Fibroblast of pulmonary artery (primary cell): ENCODE results near the gene OTC.
A peak's percentile ranks its signal among the peaks of the same experiment; 100 is the strongest.

Experiments used
- DNase-seq: peaks from one replicate; pipeline ENCODE4 v3.0.0-alpha.2; 2010; ENCODE audit warnings: low read depth
- H3K4me3 ChIP-seq: replicated peaks from 2 replicates; pipeline ENCODE4 v1.5.1; 2011; ENCODE audit warnings: low read depth, mild to moderate bottlenecking, control low read depth, low read length, moderate library complexity
- TF ChIP-seq, protein P1 (sequence below): IDR thresholded peaks from 2 replicates; pipeline ENCODE4 v1.5.1; 2011; ENCODE audit warnings: mild to moderate bottlenecking, control low read depth, low read length, inconsistent platforms; ENCODE audit errors: missing control alignments

OTC gene

DNA sequence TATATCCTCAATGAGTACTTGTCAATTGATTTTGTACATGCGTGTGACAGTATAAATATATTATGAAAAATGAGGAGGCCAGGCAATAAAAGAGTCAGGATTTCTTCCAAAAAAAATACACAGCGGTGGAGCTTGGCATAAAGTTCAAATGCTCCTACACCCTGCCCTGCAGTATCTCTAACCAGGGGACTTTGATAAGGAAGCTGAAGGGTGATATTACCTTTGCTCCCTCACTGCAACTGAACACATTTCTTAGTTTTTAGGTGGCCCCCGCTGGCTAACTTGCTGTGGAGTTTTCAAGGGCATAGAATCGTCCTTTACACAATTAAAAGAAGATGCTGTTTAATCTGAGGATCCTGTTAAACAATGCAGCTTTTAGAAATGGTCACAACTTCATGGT lies at the start of gene OTC:
TSS of gene OTC (plus strand) at position 243 of the 400 bp plus-strand sequence. CDS start at position 336, 93 bp downstream.
- no peak within 1 kb of the TSS for H3K4me3 ChIP-seq
- DNase-seq = no peak
- TF ChIP-seq, protein P1, sequence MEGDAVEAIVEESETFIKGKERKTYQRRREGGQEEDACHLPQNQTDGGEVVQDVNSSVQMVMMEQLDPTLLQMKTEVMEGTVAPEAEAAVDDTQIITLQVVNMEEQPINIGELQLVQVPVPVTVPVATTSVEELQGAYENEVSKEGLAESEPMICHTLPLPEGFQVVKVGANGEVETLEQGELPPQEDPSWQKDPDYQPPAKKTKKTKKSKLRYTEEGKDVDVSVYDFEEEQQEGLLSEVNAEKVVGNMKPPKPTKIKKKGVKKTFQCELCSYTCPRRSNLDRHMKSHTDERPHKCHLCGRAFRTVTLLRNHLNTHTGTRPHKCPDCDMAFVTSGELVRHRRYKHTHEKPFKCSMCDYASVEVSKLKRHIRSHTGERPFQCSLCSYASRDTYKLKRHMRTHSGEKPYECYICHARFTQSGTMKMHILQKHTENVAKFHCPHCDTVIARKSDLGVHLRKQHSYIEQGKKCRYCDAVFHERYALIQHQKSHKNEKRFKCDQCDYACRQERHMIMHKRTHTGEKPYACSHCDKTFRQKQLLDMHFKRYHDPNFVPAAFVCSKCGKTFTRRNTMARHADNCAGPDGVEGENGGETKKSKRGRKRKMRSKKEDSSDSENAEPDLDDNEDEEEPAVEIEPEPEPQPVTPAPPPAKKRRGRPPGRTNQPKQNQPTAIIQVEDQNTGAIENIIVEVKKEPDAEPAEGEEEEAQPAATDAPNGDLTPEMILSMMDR = no peak

DNA sequence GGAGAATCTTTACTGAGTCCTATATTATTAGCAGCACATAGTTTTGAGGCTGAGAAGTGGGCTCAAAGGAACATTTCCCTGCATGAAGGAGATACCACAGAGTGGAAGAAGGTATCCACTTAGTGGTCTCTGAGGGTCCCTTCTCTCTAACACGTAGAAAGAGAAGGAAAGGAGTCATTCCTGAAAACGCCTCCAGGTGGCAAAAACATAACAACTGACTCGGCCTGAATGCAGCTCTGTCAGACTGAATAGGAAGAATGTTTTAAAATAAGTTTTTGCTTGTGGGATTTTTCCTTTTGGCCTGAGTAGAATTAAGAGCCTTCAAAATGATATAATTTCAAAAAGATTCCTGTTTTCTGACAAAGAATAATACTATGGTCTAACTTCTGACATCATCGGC lies 48.4 kb upstream of the OTC start:
- TF ChIP-seq, protein P1 = peak; percentile 50
- H3K4me3 ChIP-seq = no peak overlapping the region
- DNase-seq = peak; percentile 61

DNA sequence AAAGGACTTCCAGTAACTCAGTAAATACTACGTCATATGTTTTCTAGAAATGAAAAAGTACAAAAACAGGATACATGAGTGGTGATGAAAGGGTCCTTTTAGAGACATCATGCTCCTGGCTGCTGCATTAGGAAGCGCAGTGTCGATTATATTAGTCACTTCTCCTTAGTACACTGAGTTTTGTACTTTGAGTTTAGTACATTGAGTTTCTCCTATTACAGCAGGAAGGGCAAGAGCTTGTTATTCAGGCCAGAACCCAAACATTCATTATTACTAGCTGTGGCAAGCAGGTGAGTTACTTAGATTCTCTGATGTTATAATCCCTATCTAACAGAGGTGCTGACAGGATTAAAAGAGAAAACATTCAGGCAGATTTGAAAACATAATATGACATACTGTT lies 46.4 kb upstream of the OTC start:
- no peak overlapping the region for H3K4me3 ChIP-seq
- peak; percentile 91 for DNase-seq
- TF ChIP-seq, protein P1 = peak; percentile 25

DNA sequence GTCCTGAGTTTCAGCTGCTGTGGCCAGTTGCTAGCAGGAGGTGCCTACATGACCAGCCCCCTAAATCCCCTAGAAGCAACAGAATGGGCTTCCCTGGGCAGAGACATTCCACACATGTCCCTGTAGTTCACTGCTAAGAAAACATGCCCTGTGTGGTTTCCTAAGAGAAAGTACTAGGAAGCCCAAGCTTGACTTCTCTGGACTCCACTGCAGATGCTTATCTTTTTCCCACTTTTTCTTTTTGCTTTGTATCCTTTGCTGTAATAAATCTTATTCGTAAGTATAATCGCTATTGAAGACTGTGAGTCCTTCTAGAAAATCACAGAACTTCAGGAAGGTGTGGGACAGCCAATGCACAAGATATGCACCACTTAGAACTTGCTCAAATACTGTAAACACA lies 40.7 kb upstream of the OTC start:
- TF ChIP-seq, protein P1 = no peak
- DNase-seq = no peak
- no peak overlapping the region for H3K4me3 ChIP-seq

DNA sequence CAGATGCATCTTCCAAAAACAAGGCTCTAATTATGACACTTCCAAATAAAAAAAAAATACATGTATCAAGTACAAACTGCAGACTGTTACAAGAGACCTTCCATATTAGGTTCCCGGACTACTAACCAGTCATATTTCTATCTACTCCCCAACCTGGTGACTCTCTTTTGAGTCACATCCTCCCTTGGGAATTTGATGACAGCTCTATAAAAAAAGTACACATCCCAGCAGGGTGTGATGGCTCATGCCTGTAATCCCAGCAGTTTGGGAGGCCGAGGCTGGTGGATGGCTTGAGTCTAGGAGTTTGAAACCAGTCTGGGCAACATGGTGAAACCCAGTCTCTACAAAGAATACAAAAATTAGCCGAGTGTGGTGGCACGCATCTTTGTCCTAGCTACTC lies 40.0 kb upstream of the OTC start:
- TF ChIP-seq, protein P1 = no peak
- no peak overlapping the region for H3K4me3 ChIP-seq
- DNase-seq = peak; percentile 82

DNA sequence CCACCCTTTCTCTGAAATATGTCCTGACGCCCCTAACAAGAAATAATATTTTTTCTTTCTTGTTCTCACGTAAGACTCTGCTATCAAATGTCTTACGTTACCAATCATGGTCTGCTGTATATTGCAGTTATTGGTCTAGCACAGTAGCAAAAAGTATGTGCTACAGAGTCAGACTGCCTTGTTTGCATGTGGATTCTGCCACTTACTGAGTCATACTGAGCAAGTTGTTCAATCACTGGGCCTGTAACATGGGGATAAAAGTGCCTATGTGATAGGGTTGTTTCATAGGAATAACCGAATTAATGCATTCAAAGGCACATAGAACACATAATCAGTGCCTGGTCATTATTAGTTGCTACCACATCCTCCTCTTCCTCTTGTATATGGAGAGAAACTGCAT lies 39.2 kb upstream of the OTC start:
- TF ChIP-seq, protein P1 = no peak
- no peak overlapping the region for H3K4me3 ChIP-seq
- DNase-seq = no peak

DNA sequence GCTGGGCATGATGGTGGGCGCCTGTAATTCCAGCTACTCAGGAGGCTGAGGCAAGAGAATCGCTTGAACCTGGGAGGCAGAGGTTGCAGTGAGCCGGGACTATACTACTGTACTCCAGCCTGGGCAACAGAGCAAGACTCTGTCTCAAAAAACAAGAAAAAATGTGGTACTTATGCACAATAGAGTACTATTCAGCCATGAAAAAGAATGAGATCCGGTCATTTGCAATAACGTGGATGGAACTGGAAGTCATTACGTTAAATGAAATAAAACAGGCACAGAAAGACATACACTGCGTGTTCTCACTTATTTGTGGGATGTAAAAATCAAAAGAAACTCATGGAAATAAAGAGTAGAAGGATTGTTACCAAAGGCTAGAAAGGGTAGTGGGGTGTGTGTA lies 37.2 kb upstream of the OTC start:
- TF ChIP-seq, protein P1 = no peak
- no peak overlapping the region for H3K4me3 ChIP-seq
- DNase-seq = no peak
